K562 (cell line): ENCODE measurements around the gene PPT2. TPM values are rescaled to one million over a fixed set of nuclear protein-coding genes. Genes with fewer than 3 reads are reported as not detected.

Experiments used
- FOXK1 ChIP-seq: sonication (generic); formaldehyde crosslinking; IDR thresholded peaks from 2 replicates; pipeline ENCODE4 v1.8.0; 2022; ENCODE audit warnings: missing genetic modification reagents, mild to moderate bottlenecking, borderline replicate concordance
- HEY1 ChIP-seq: fragments of 250-450 bp; sonication (Bioruptor Pico); IDR thresholded peaks from 2 replicates; pipeline ENCODE4 v1.5.0; 2020; ENCODE audit warnings: mild to moderate bottlenecking, moderate library complexity, borderline replicate concordance
- HSF4 ChIP-seq: fragments of 250-450 bp; sonication (Bioruptor Pico); IDR thresholded peaks from 2 replicates; pipeline ENCODE4 v2.1.2; 2022; ENCODE audit warnings: mild to moderate bottlenecking, moderate library complexity, borderline replicate concordance
- PCBP2 ChIP-seq: fragments of 200-400 bp; formaldehyde crosslinking; IDR thresholded peaks from 2 replicates; pipeline ENCODE4 v1.6.1; 2018; ENCODE audit warnings: low read length, low read depth, mild to moderate bottlenecking, moderate library complexity; ENCODE audit not compliant: poor library complexity, severe bottlenecking
- TEAD4 ChIP-seq, 2 experiments: sonication (generic) in 1 of 2; formaldehyde crosslinking in 1 of 2; IDR thresholded peaks; 2 replicates each; pipeline versions ENCODE4 v1.6.1 to v1.8.0; 2012 to 2022; ENCODE audit warnings: borderline replicate concordance in 1 of 2, inconsistent platforms in 1 of 2, low read length in 1 of 2, mild to moderate bottlenecking in 1 of 2, missing genetic modification reagents in 1 of 2
- THAP12 ChIP-seq: fragments of 250-450 bp; sonication (Bioruptor Pico); IDR thresholded peaks from 2 replicates; pipeline ENCODE4 v1.9.0; 2021; ENCODE audit warnings: mild to moderate bottlenecking, inconsistent platforms
- UBTF ChIP-seq, 2 experiments: IDR thresholded peaks; 2 replicates each; pipeline ENCODE4 v1.6.1; 2012; ENCODE audit warnings: improper control_type of control experiment in 2 of 2, low read depth in 2 of 2, low read length in 2 of 2, borderline replicate concordance in 1 of 2
- ZNF384 ChIP-seq: IDR thresholded peaks from 2 replicates; pipeline ENCODE4 v1.6.1; 2012; ENCODE audit warnings: low read depth, low read length, improper control_type of control experiment
- polyA plus RNA-seq, 8 experiments: library from polyadenylated mRNA; depleted of rRNA in 4 of 8; stranded (reverse) in 5 of 8; unstranded in 3 of 8; fragments of >200 nt; fragmentation: Nextera tagmentation in 2 of 8; fragmentation: Illumina TruSeq in 1 of 8; extraction: Ambion mirVana in 2 of 8; extraction: Trizol in 1 of 8; gene quantifications; 2 replicates each; pipeline versions ENCODE4 v1.2.1 to v1.2.3, GENCODE V29; 2011 to 2014; ENCODE audit warnings: inconsistent platforms in 1 of 8, missing spikeins in 1 of 8
- total RNA-seq, 7 experiments: library from RNA; depleted of rRNA in 6 of 7; stranded (reverse); fragments of >200 nt in 6 of 7; fragmentation: Illumina TruSeq in 2 of 7; extraction: Trizol in 2 of 7; gene quantifications; 2 replicates each; pipeline versions ENCODE4 v1.2.1 to v1.2.3, GENCODE V29; 2011 to 2021; ENCODE audit warnings: low replicate concordance in 1 of 7

The PPT2 gene
- total and polyA plus RNA-seq, 9 of the 15 experiments (the other 6 are each of a cell fraction or from before 2014, with no cell fraction given) = 27.4 to 98.8 (median 69.9) TPM

- no peak for TF ChIP-seq UBTF (IDR thresholded peaks at IDR 0.05; ENCODE audit: borderline replicate concordance in 1 of 2, low read depth in 2 of 2, low read length in 2 of 2)
- no peak for TF ChIP-seq FOXK1 (CRISPR knock-in tag)
- TF ChIP-seq TEAD4 (IDR thresholded peaks at IDR 0.05; ENCODE audit: low read length) = no peak
- no peak for TF ChIP-seq TEAD4 (CRISPR knock-in tag; IDR thresholded peaks at IDR 0.05; ENCODE audit: borderline replicate concordance)
- TF ChIP-seq THAP12 (CRISPR knock-in tag) = no peak
- no peak for TF ChIP-seq ZNF384
- no peak for TF ChIP-seq HEY1
- no peak for TF ChIP-seq PCBP2
- TF ChIP-seq HSF4 (CRISPR knock-in tag) = no peak
These were observed 46.5 kb upstream of the PPT2 start (continued) for GRCh38 chr6:32107406-32107805.
